GM12801 (cell line): ENCODE results near the gene PBXIP1.

Source experiments
- TF ChIP-seq, protein P1 (sequence below): IDR thresholded peaks from one replicate; pipeline ENCODE4 v1.5.1; 2011; ENCODE audit warnings: control low read depth; ENCODE audit not compliant: insufficient read length; ENCODE audit errors: extremely low read depth

The PBXIP1 gene

GRCh38 chr1:154910851-154911250, 45.0 kb downstream of the PBXIP1 start:
- TF ChIP-seq, protein P1, sequence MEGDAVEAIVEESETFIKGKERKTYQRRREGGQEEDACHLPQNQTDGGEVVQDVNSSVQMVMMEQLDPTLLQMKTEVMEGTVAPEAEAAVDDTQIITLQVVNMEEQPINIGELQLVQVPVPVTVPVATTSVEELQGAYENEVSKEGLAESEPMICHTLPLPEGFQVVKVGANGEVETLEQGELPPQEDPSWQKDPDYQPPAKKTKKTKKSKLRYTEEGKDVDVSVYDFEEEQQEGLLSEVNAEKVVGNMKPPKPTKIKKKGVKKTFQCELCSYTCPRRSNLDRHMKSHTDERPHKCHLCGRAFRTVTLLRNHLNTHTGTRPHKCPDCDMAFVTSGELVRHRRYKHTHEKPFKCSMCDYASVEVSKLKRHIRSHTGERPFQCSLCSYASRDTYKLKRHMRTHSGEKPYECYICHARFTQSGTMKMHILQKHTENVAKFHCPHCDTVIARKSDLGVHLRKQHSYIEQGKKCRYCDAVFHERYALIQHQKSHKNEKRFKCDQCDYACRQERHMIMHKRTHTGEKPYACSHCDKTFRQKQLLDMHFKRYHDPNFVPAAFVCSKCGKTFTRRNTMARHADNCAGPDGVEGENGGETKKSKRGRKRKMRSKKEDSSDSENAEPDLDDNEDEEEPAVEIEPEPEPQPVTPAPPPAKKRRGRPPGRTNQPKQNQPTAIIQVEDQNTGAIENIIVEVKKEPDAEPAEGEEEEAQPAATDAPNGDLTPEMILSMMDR, result no peak

DNA sequence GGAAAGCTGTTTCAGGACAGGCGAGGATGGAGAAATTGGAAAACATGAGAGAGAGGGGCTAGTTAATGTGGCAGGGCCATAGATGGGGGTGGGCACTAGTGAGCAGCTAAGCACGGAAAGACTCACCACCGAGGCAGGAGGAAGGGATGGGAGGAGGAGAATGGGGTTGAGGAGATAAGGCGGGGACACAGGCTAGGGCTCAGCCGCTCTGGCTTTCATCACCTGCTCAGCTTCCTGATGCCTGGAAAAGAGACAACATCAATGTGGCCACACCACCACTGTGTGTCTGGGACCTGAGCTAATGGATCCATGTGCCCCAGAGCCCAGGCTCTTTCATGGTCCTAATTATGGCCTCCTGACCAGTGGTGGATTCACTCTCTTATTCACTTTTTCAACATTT, 47.0 kb downstream of the PBXIP1 start:
- TF ChIP-seq, protein P1, result no peak

- TF ChIP-seq, protein P1, result no peak
Observed at GRCh38 chr1:154906621-154907081, 49.2 kb downstream of the PBXIP1 start.

DNA sequence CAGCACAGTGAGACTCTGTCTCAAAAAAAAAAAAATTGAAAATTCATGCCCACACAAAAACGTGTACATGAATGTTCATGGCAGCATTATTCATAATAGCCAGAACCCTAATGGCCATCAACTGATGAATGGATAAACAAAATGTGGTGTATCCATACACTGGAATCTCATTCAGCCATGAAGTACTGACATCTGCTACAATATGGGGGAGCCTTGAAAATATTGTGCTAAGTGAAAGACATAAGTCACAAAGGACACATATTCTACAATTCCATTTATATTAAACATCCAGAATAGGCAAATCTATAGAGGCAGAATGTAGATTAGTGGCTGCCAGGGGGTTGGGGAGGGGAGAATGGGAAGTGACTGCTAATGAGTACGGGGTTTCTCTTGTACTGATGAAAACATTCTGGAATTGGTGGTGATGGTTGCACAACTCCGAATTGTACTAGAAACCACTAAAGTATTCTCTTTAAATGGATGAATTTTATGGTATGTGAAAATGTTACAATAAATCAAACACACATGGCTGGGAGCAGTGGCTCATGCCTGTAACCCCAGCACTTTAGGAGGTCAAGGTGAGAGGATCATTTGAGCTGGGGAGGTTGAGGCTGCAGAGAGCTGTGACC, 52.8 kb downstream of the PBXIP1 start:
- TF ChIP-seq, protein P1, result no peak

DNA sequence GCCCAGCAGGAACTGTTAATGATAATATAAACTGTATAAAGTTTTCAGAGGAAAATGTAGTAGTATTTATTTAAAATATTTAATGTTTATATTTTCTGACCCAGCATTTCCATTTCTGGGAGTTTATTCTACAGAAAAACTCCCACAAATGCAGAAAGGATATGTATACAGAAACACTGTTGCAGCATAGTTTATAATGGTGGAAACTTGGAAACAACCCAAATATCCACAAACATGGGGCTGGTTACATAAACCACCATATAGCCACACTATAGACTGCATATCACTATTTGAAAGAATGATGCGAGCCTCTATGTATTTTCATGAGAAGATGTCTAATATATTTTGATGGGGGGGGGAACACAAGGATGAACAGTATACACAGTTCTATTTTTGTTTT, 54.3 kb downstream of the PBXIP1 start:
- TF ChIP-seq, protein P1, result no peak

GRCh38 chr1:154899041-154899440, 56.9 kb downstream of the PBXIP1 start:
- TF ChIP-seq, protein P1, result no peak

- TF ChIP-seq, protein P1, result no peak
Observed at GRCh38 chr1:154896771-154897286, 59.1 kb downstream of the PBXIP1 start.
